Measurements from ENCODE around the gene SYDE1. TPM values are rescaled to one million over a fixed set of nuclear protein-coding genes. Genes with fewer than 3 reads are reported as not detected.
A peak's percentile ranks its signal among the peaks of the same experiment; 100 is the strongest.
"Not testable (repeated sequence)": the region's sequence is repeated elsewhere in the genome, so short reads cannot be mapped to it uniquely, and the experiment has no call there.

The SYDE1 gene, protein sequence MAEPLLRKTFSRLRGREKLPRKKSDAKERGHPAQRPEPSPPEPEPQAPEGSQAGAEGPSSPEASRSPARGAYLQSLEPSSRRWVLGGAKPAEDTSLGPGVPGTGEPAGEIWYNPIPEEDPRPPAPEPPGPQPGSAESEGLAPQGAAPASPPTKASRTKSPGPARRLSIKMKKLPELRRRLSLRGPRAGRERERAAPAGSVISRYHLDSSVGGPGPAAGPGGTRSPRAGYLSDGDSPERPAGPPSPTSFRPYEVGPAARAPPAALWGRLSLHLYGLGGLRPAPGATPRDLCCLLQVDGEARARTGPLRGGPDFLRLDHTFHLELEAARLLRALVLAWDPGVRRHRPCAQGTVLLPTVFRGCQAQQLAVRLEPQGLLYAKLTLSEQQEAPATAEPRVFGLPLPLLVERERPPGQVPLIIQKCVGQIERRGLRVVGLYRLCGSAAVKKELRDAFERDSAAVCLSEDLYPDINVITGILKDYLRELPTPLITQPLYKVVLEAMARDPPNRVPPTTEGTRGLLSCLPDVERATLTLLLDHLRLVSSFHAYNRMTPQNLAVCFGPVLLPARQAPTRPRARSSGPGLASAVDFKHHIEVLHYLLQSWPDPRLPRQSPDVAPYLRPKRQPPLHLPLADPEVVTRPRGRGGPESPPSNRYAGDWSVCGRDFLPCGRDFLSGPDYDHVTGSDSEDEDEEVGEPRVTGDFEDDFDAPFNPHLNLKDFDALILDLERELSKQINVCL
- total RNA-seq: 10 to 100 TPM; 42.4 to 44.6 TPM
- long read RNA-seq, donor 1, partial matches to known transcripts: 5 of 9 reads
- long read RNA-seq, donor 1, other reads (novel, unspliced or antisense): 2 of 9 reads
- long read RNA-seq, donor 2, partial matches to known transcripts: 7 of 8 reads
- long read RNA-seq, donor 2, other reads (novel, unspliced or antisense): 0 of 8 reads

DNA sequence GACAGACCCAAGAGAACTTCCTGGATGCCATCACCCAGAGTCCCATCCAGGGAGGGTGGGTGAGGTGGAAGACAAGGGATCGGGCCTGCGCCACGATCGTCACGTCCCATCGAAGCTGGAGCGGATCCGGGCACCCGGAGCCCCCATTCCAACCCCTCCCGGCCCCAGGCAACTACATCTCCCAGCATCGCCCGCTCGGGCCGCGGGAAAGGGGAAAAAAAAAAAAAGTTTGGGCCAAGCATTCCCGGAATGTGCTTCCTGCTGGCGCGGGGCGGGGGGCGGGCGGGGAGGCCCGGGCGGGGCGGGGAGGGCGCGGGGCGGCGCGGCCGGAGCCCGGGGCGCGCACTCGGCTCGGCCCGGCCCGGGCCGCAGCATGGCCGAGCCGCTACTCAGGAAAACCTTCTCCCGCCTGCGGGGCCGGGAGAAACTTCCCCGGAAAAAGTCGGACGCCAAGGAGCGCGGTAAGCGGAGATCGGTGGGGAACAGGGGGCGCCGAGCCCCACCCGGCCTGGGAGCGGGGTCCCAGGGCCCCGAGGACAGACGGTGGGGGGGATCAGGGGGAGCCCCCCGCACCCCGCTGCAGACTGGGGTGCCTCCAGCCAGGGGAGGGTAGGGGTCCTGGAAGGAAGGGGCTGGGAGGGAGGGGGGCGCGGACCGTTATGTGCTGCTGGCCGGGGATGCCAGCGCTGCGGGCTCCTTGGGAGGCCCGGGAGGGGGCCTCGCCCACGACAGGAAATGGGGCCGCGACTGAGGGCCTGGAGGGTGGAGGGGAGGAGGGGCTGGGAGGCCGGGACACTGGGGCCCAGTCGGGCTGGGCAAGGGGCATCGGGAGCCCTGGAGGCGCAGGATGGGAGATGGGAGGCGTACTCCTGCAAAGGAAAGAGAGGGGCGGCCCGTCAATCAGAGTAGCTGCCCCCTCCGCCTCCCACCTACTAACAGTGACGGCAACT is at the start of gene SYDE1:
Gene SYDE1, plus strand, starts transcription at position 341 of the 950 bp plus-strand sequence. Its CDS starts 33 bp downstream, at position 374.
- no peak for DNase-seq (ENCODE audit: low spot score)
- intact Hi-C loops (cut with DNase I): no loop called here

DNA sequence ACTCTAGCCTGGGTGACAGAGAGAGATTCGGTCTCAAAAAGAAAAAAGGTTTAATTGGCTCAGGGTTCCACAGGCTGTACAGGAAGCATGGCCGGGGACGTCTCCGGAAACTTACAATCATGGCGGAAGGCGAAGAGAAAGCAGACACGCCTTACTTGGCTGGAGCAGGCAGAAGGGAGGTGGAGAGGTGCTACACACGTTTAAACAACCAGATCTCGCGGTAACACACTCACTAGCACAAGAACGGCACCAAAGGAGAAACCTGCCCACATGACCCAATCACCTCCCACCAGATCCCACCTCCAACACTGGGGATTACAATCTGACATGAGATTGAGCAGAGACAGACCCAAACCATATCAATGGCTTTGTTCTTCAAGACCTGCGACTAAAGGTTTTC is 45.2 kb upstream of the SYDE1 start:
- intact Hi-C loops (cut with DNase I): no loop called here
- no peak for DNase-seq (ENCODE audit: low spot score)

DNA sequence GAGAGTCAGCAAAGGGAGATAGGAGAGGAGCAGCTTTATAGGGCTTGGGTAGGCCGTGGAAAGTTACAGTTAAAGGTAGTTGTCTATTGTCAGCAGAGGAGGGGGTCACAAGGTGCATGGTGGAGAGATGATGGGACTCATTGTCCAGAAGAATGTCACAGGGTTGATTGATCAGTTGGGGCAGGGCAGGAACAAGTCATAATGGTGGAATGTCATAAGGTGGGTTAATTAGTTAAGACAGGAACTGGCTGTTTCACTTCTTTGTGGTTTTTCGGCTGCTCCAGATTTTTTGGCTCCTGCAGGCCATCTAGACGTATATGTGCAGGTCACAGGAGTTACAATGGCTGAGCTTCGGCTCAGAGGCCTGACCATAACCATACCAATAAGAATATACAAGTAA is 36.8 kb upstream of the SYDE1 start:
- DNase-seq (ENCODE audit: low spot score); intact Hi-C loops (cut with DNase I): not testable (repeated sequence)

DNA sequence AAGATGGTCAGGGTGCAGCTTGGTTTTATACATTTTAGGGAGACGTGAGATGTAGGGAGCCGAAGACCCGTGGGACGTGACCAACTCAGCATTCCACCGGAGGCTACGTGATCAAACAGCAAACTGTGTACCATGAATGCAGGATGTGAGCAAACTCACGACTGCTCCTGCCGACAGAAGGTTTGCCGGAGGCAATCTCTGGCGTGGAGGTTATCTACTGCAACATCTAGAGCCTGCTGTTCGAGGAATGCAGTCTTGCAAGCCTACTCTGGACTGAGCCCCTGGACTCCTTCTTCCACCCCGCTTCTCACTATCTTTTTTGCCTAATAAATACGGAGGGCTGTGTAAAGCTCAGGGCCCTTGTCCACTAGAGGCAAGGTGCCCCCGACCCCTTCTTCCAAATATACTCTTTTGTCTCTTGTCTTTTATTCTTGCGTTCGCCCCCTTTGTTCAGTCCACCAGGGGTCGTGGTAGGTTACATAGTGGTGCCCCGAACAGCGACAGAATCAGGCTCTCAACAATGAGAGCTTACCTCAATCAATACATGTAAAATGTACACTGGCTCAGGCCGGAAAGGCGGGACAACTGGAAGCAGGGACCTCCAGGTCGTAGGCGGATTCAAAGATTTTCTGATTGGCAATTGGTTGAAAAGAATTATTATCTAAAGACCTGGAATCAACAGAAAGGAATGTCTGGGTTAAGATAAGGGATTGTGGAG is 34.1 kb upstream of the SYDE1 start:
- DNase-seq (ENCODE audit: low spot score): peak; percentile 43
- intact Hi-C loops (cut with DNase I): no loop called here

DNA sequence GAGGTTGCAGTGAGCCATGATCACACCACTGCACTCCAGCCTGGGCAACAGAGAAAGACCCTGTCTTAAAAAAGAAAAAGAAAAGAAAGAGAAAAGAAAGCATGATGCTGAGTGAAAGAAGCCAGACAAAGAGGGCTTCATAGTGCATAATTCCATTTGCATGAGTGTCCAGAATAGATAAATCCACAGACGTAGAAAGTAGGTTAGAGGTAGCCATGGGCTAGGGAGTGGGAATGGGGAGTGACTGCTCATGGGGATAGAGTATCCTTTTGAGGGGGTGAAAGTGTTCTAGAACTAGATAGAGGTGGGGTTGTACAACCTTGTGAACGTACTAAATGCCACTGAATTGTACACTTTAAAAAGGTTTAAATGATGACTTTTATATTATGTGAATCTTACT is 32.8 kb upstream of the SYDE1 start:
- no peak for DNase-seq (ENCODE audit: low spot score)
- intact Hi-C loops (cut with DNase I): no loop called here

DNA sequence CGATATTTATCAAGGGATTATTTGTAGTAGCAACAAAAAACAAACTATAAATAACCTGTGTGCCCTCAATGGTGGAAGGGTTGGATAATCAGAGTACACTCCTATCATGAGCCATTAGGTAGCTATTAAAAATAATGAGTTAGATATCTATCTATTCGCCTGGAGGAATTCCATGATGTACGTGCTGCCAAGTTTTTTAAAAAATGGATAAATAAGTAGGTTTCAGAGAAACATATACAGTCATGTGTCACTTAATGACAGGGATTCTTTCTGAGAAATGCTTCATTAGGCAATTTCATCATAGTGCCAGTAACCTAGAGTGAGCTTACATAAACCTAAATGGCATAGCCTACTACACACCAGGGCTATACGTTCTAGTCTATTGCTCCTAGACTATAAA is 31.4 kb upstream of the SYDE1 start:
- no peak for DNase-seq (ENCODE audit: low spot score)
- intact Hi-C loops (cut with DNase I): no loop called here

DNA sequence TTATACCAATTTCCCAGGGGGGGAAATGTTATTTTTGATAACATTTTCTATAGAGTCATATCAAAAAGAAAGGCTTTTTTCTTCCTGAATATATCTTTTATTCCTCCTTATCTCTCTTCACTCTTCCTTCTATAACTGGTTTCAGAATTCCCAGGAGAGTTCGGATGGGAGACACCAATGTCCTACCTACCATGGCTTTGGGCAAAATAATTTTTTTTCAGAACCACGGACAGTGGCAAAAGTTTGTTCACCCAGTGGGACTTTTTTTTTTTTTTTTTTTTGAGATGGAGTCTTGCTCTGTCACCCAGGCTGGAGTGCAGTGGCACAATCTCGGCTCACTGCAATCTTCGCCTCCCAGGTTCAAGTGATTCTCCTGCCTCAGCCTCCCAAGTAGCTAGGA is 27.2 kb upstream of the SYDE1 start:
- DNase-seq (ENCODE audit: low spot score): peak; percentile 1
- intact Hi-C loops (cut with DNase I): not testable (repeated sequence)

DNA sequence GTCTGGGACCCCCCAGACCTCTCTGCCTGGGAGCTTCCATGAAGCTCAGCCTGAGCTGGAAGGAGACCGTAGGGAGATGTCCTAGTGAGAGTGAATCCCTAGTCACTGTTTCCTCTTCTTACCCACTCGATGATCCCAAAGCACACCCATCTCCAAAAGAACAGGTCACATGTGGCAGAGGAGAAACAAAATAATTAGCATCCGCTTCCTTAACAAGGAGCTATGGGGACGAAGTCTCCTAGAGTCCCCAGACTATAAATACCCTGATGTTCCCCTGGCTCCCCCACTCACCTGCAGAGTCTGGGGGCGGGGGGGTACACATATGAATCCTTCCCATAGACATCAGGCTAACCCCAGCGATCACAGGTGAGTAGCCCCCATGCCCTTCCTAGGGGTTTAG is 25.3 kb upstream of the SYDE1 start, which contains the start of gene OR1I1:
Gene OR1I1, plus strand, starts transcription at position 301 of the 400 bp plus-strand sequence. CDS start 4,855 bp downstream, outside the sequence.
- intact Hi-C loops (cut with DNase I): no loop called here
- DNase-seq (ENCODE audit: low spot score): peak; percentile 31

DNA sequence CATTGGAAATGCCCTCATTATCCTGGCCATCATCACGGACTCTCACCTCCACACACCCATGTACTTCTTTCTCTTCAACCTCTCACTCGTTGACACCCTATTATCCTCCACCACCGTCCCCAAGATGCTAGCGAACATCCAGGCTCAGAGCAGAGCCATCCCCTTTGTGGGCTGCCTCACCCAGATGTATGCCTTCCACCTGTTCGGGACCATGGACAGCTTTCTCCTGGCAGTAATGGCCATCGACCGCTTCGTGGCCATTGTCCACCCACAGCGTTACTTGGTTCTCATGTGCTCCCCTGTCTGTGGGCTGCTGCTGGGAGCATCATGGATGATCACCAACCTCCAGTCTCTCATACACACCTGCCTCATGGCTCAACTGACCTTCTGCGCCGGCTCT is 20.0 kb upstream of the SYDE1 start:
- intact Hi-C loops (cut with DNase I): loop anchor here in 1 of 2 donors (5.0 kb wide), 1 partner anchor 465 kb away; no protein-coding TSS in a partner anchor
- DNase-seq (ENCODE audit: low spot score): peak; percentile 45

DNA sequence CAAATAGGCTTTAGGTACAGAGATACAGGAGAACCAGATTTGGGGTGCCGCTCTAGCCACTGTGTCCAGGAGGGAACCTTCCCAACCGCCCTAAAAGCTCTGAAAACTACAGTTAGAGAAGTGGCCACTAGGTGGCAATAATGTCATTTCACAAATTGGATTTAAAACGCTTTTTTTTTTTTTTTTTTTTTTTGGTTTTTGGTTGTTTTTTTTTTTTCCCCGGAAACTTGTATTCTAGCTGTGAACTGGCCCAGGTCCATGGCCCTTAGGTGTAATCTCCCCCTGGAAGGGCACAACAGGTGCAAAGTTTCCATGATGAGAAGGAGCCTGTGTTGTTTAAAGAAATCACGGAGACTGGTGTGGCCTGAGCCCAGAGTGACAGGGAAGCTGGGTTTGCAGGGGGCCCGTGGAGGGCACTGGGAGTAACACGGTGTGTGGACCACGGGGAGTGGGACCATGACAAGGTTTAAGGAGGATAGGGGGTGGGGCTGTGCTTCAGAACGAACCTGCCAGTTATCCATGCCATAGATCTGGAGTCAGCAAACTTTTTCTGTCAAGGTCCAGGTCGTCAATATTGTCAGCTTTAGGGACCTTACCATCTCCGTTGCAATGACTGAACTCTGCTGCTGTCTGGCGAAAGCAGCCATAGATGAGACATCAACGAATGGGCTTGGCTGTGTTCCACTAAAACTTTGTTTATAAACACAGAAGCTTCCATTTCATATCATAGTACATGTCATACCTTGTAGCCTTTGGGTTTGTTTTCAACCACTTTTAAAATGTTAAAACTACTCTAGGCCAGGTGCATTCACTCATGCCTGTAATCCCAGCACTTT is 15.1 kb upstream of the SYDE1 start:
- intact Hi-C loops (cut with DNase I): loop anchor here (1.0 to 10.0 kb wide), 3 partner anchors 58 to 465 kb away; no protein-coding TSS in a partner anchor
- DNase-seq (ENCODE audit: low spot score): peak; percentile 76

DNA sequence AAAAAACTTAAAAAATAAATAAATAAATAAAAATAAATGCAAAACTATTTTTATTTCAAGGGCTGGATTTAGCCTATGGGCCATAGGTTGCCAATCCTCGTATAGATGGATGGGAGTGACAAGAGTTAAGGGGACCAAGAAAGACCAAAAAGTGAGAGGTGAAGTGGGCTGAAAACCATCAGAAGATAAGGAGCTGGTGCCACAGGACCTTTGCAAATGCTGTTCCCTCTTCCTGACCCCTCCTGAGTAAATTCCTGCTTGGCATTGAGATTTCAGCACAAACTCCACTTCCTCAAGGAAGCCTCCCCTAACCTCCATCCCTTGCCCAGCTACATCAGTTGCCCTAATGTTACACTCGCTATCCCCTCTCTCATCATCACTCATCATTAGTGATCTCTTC is 14.2 kb upstream of the SYDE1 start:
- no peak for DNase-seq (ENCODE audit: low spot score)
- intact Hi-C loops (cut with DNase I): loop anchor here (5.0 to 10.0 kb wide), 2 partner anchors 62 to 464 kb away; no protein-coding TSS in a partner anchor

DNA sequence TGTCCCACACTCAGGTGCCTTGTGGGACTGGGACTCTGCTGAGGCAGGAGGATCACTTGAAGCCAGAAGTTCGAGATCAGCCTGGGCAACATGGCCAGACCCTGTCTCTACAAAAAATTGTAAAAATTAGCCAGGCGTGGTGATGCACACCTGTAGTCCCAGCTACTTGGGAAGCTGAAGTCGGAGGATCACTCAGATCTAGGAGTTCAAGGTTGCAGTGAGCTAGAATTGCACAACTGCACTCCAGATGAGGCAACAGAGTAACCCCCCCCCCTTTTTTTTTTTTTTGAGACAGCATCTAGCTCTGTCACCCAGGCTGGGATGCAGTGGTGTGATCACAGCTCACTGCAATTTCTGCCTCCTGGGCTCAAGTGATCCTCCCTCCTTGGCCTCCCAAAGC is 11.0 kb upstream of the SYDE1 start:
- intact Hi-C loops (cut with DNase I): loop anchor here in 1 of 2 donors (10.0 kb wide), 1 partner anchor 59 kb away; no protein-coding TSS in a partner anchor

DNA sequence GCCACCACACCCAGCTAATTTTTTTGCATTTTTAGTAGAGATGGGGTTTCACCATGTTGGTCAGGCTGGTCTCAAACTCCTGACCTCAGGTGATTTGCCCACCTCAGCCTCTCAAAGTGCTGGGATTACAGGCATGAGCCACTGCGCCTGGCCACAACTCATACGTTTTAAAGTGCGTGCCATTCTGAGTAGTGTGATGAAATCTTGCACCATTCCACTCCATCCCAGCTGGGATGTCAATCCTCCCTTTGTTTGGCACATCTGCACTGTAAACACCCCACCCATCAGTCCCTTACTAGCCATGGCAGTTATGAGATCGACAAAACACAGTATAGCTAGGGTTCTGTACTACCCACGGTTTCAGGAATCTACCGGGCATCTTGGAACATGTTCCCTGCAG is 9.2 kb upstream of the SYDE1 start:
- intact Hi-C loops (cut with DNase I): loop anchor here in 1 of 2 donors (10.0 kb wide), 1 partner anchor 57 kb away; no protein-coding TSS in a partner anchor
- DNase-seq (ENCODE audit: low spot score): not testable (repeated sequence)

More for the DNA sequence above, 11.0 kb upstream of the SYDE1 start:
- no peak for DNase-seq (ENCODE audit: low spot score)

DNA sequence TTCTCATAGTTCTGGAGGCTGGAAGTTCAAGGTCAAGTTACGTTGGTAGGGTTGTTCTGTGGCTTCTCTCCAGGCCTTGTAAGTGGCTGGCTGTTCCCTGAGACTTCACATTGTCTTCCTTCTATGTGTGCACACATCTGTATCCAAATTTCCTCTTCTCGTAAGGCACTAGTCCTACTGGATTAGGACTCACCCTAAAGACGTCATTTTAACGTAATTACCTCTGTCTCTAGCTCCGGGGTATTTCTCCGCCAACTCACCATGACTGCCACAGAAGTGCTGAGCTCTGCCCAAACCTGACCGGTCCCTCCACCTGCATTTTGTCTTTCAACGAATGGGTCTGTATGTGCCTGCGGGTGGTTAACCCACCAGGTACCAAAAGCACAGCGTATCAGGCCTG is 8.7 kb upstream of the SYDE1 start:
- intact Hi-C loops (cut with DNase I): loop anchor here in 1 of 2 donors (10.0 kb wide), 1 partner anchor 56 kb away; no protein-coding TSS in a partner anchor
- DNase-seq (ENCODE audit: low spot score): no peak

DNA sequence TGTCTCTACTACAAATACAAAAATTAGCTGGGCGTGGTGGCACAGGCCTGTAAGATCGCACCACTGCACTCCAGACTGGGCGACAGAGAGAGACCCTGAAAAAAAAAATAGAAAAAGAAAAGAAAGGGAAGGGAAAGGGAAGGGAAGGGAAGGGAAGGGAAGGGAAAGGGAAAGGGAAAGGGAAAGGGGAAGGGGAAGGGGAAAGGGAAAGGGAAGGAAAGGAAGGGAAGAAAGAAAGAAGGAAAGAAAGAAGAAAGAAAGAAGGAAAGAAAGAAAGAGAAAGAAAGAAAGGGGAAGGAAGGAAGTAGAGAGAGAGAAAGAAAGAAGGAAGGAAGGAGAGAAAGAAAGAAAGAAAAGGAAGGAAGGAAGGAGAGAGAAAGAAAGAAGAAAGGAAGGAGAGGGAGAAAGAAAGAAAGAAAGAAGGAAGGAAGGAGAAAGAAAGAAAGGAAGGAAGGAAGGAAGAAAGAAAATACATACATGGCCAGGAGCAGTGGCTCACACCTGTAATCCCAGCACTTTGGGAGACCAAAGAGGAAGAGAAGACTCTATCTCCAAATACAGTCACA is 8.1 kb upstream of the SYDE1 start:
- no peak for DNase-seq (ENCODE audit: low spot score)
- intact Hi-C loops (cut with DNase I): loop anchor here in 1 of 2 donors (10.0 kb wide), 1 partner anchor 56 kb away; no protein-coding TSS in a partner anchor

DNA sequence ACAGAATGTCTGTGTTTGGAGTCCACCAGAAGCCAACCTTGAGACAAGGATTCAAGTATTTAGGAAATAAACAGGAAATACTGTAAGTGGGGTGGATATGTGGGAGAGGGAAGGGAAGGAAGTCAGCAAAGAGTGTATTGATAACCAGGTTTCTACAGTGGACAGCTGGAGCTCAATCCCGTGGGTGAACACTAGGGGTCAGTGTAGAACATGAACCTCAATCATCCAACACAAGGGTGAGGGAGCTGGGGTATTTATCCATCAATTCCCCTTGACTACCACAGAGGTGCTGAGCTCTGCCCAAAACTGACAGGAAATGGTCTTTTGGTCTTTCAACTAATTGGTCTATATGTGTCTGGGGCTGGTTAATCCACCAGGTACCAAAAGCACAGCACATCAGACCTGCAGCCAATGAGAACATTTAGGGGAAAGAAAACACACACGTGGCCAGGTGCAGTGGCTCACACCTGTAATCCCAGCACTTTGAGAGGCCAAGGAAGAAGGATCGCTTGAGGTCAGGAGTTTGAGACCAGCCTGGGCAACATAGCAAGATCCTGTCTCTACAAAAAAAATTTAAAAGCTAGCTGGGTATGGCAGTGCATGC is 5.6 kb upstream of the SYDE1 start:
- no peak for DNase-seq (ENCODE audit: low spot score)
- intact Hi-C loops (cut with DNase I): loop anchor here in 1 of 2 donors (5.0 kb wide), 1 partner anchor 361 kb away; the partner anchor contains the start of gene RASAL3
